ENCODE data around the gene ORAI1.
"Not testable (repeated sequence)": the region's sequence is repeated elsewhere in the genome, so short reads cannot be mapped to it uniquely, and the experiment has no call there.

The ORAI1 gene

GRCh38 chr12:121626087-121626852, at the start of gene ORAI1:
Gene ORAI1, plus strand, starts transcription at chr12:121626530.
- DNase-seq: peak; percentile 95

DNA sequence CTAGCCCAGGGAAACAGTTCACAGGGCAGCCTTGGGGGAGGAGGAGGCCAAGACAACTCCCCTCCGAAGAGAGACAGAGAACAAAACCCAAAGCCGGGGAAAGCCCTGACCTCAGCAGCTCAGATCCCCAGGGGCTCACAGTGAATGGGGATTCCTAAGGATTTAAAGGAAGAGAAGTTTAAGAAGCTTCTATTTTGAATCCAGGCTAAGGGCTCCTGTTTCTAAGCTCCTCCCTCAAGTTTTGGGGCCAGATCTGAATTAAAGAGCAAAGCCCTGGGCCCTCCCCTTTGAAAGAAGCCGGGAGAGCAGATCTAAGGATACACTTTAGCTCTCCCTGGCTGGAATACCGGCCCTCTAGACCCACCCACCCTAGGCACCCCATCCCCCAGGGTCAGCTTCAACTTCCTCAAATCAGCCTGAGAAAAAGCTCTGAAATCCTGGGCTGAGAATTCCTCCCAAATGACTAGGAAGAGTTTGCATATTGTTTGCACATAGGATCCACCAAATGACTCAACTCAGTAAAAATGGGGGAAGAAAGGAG, 49.4 kb upstream of the ORAI1 start:
- peak; percentile 98 for DNase-seq

DNA sequence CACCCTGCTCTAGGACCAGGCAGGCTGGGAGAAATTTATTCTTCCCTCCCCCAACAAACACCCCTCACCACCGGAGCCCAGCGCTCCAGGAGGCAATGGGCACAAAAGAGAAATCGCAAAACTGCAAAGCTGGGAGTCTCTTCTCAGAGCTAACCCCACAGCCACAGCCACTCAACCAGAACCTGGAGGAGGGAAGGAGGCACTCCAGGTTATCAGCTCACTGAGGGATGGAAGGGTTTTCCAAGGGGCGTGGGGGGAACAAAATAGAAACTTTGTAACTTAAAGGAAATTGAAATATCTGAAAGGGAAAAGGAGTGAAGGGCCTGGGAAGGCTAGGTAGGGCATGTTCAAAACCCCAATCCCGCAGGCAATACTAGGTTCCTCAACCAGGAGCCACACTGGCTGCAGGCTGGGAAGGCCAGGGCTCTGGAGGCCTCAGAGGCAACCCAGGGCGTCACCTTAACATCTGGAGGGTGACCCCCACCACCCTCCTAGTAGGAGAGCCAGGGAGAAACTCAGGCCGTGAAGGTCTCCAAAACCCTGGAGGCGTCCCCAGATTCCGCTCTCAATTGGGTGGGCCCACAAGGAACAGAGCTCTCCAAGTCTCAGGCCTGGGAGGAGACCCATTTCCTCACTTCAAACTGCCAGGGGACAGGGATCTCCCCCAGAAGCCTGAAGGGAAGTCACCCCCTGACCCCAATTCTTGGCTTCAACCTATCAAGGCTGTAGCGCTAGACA, 48.7 kb upstream of the ORAI1 start:
- no peak for DNase-seq

- DNase-seq: peak; percentile 56
Measured at GRCh38 chr12:121578230-121579189, 47.8 kb upstream of the ORAI1 start.

- DNase-seq: peak; percentile 27
Measured at GRCh38 chr12:121579190-121579791, 47.0 kb upstream of the ORAI1 start.

DNA sequence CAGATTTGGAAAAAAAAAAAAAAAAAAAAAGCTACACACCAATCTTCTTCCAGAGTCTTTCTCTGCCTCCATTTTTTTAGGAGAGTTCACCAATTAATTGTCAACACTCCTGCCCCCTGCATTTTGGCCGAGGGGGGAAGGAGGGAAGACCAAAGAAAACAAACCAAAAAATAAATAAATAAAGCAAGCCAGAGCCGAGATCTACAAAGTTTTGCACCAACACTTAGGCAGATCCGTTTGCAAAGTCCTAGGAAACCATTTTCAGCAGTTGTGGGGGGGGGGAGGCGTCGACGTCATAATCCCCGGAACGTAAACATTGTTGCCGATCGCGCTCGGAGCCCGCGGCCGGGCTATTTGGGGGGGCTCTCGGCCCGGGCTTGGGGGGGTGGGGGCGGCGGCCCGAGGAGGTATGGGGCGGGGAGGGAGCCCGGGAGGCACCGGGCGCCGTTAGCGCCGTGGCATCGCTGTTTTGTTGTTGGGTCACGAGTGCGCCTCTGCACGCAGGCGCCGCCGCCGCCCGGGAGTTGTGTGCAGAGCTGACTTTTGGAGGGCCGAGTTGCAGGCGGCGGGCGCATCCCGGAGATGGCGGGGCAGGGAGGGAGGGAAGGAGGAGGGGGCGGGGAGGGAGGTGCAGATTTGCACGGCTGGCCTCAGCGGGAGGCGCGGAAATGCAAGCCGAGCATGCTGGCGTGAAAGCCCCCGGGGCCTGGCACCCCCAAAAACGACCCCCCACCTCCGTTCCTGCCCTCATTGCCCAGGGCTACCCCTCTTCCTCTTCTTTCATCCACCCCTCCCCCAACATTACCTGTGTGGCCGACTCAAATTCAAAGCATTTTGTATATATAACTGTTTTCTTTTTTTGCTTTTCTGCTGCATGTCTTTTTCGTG, 46.1 kb upstream of the ORAI1 start:
- peak; percentile 69 for DNase-seq

DNA sequence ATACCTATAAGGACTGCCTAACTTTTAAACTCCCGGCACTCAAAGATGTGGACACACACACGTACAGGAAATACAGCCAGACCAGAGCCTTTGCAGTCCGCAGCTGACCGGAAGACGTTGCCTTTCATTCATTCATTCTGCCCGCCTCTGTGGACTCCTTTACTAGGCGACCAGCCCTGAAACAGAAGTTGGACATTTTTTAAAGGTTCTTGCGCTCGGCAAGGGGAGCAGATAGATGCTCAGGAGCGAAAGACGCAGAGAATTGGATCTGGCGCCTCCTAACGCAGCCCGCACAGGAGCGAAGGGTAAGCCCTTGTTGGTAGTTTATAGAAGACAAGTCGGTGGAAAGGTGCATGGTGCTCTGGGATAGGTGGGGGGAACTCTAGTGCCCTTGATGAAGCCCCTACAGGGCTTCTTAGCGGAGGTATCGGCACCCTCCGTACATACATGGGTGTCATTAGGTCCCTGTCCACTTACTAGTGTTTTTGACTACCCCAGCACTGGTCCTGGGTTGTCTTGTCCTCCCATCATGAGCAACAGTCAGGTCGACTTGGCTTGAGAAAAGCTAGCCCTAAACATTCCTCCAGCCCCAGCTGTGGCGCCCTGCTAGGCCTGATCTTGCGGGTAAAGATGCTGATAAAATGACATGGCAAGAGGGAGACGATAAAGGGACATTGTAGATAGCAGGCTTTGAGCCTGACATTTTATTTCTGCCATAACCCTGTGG, 45.2 kb upstream of the ORAI1 start, which contains the start of gene KDM2B:
KDM2B (minus strand) TSS at position 65 of the 727 bp plus-strand sequence. CDS start 112 bp downstream, outside the sequence.
- DNase-seq: peak; percentile 19

- DNase-seq: peak; percentile 57
Measured at GRCh38 chr12:121581686-121582429, 44.5 kb upstream of the ORAI1 start.

- DNase-seq: peak; percentile 55
Measured at GRCh38 chr12:121582583-121583333, 43.6 kb upstream of the ORAI1 start.

DNA sequence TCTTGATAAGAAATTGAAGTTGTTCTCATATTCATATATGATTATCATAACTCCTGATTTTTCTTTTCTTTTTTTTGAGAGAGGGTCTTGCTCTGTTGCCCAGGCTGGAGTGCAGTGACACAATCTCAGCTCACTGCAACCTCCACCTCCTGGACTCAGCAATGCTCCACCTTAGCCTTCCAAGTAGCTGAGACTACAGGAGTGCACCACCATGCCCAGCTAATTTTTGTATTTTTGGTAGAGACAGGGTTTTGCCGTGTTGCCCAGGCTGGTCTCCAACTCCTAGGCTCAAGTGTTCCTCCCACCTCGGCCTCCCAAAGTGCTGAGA, 43.0 kb upstream of the ORAI1 start:
- not testable (repeated sequence) for DNase-seq

GRCh38 chr12:121584885-121585284, 41.4 kb upstream of the ORAI1 start:
- not testable (repeated sequence) for DNase-seq

DNA sequence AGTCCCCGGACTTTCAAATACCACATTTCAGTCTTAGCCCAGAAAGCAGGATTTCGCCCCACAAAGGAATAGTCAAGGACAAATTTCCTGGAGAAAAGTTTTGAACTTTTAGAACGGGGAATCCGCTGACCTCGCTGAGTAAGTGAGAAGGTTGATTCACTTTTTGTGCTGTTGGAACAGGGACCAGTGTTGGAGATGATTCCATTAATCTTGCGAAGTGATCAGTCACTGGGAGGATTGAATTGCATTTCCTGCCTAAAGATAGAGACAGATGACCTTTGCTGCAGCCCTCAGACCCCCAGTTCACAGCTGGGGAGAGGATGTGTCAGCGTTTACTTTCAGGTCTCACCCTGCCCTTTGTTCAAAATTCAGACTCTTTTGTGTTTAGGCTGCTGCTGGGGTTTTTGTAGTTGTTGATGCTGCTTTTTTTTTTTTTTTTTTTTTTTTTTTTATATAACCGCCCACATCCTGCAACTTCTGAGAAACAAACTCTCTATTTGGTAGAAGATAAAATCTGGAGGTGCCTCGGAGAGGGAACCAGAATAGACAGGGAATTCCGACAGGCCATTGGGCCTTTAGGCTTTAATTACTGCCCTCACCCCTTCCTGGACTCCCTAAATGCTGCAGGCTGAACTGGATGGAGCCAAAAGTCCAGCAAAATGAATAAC, 35.7 kb upstream of the ORAI1 start:
- no peak for DNase-seq

GRCh38 chr12:121592320-121592719, 34.0 kb upstream of the ORAI1 start:
- DNase-seq: no peak

DNA sequence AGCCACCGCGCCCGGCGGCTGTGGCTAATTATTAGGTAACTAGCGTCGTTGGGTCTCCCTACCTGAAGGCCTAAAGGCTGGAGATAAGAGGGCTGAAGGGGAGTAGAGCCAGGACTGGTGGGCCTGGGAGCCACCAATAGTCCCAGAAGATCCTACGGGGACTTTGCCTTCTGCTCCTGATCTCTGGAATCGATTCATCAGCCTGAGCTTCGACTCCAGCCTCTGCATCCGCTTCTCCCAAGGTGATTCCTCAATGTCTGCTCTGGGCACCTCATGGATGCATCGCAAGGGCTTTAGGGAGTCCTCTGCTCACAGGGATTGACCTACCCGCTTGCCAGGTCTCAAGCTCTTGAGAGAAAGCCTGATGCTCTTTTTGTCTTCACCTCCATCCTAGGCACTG, 30.8 kb upstream of the ORAI1 start:
- no peak for DNase-seq

- DNase-seq: no peak
Measured at GRCh38 chr12:121596526-121596925, 29.8 kb upstream of the ORAI1 start.

DNA sequence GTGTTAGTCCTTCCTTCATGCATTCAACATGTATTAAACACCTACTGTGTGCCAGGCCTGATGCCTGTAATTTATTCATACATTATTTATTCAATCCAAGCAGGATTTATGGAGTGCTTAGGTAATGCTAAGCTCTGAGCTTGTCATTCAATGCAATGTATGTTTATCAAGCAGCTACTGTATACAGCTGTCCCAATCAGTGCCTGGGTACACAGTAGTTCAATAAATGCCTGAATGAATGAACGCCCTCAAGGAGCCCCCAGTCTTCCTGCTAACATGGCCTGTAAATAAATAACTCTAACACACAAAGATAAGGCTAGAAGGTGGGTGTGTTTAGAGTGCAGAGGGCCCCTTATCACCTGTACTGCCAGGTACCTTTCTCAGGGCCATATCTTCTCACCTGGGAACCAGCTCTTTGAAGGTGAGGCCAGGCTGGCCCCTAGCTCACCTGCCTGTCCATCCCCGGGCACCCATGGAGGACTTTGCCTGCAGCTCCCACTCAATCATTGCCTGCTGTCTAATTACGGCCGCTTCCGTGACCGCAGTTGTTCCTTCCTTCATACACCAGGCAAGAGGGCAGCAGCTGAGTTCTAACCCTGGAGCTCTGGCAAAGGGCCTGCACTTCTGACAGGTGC, 25.5 kb upstream of the ORAI1 start:
- no peak for DNase-seq

DNA sequence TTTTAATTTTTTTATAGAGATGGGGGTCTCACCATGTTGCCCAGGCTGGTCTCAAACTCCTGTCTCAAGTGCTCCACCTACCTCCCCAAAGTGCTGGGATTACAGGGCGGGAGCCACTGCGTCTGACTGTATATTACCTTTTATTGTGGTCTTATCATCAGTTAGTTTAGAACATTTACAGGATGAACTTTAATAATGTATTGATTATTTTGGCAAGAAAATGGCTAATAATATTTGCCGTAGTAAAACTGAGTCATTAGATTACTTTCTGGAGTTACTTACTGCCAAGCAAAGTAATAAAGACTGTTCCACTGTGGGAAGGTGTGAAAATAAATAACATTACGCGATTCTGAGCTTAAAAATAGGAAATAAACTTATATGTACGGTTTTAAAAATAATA, 23.6 kb upstream of the ORAI1 start:
- no peak for DNase-seq

- DNase-seq: no peak
Measured at GRCh38 chr12:121603581-121603980, 22.7 kb upstream of the ORAI1 start.

Data from fibroblast of skin of right quadriceps (primary cell).